Peyer's patch (tissue), 4 donors: ENCODE data around the gene GRIA4.

Source experiments
- CTCF ChIP-seq, 6 experiments: fragments of 450-650 bp in 4 of 6; fragments of 200-600 bp in 2 of 6; sonication (generic) in 1 of 6; IDR thresholded peaks; one replicate each; pipeline ENCODE4 v1.5.1; 2017 to 2019; ENCODE audit warnings: antibody characterized with exemption in 6 of 6, mild to moderate bottlenecking in 3 of 6, moderate library complexity in 1 of 6
- POLR2A ChIP-seq, 2 donors: fragments of 450-650 bp; IDR thresholded peaks; one replicate each; pipeline ENCODE4 v1.5.1; 2017; ENCODE audit warnings: antibody characterized with exemption in 2 of 2, mild to moderate bottlenecking in 2 of 2, moderate library complexity in 2 of 2

GRCh38 chr11:105613183-105613582 lies 3.3 kb downstream of the GRIA4 start:
- no peak for TF ChIP-seq CTCF (IDR thresholded peaks at IDR 0.05)
- TF ChIP-seq POLR2A (IDR thresholded peaks at IDR 0.05), result no peak
